Naive thymus-derived CD8-positive, alpha-beta T cell (primary cell): ENCODE measurements around the gene IL31. TPM values are rescaled to one million over a fixed set of nuclear protein-coding genes. Genes with fewer than 3 reads are reported as not detected.

Source experiments
- ATAC-seq, 2 donors: fragments of 150-1000 bp; cut with Tn5 transposase in 1 of 2; sonication (Bioruptor Pico), chemical (Tn5 transposase) in 1 of 2; 1 replicate in 1 of 2; 2 replicates in 1 of 2; pipeline ENCODE4 v1.10.0; 2021; ENCODE audit warnings: mild to moderate bottlenecking in 2 of 2, moderate library complexity in 2 of 2
- POLR2A ChIA-PET: fragments of 350-600 bp; sonication (Branson Sonifier 250); formaldehyde crosslinking; loops from one replicate; lab custom pipeline; 2021; ENCODE audit warnings: antibody characterized with exemption; lab: Charles Lee
- DNase-seq, 10 donors: peaks; one replicate each; pipeline versions ENCODE4 v3.0.0 to v3.0.0-alpha.2; 2020 to 2022
- H3K27ac Mint-ChIP-seq, 10 donors: one replicate each; pipeline ENCODE4 v1.8.0; 2020 to 2022; ENCODE audit warnings: mild to moderate bottlenecking in 10 of 10, mixed read lengths in 10 of 10, moderate library complexity in 4 of 10, inconsistent platforms in 1 of 10
- H3K27me3 Mint-ChIP-seq, 5 donors: one replicate each; pipeline ENCODE4 v1.8.0; 2021 to 2022; ENCODE audit warnings: mixed read lengths in 5 of 5
- H3K36me3 Mint-ChIP-seq, 3 donors: one replicate each; pipeline ENCODE4 v1.8.0; 2020 to 2022; ENCODE audit warnings: mixed read lengths in 3 of 3, mild to moderate bottlenecking in 2 of 3, inconsistent platforms in 1 of 3
- H3K4me1 Mint-ChIP-seq, 4 donors: one replicate each; pipeline ENCODE4 v1.8.0; 2021 to 2022; ENCODE audit warnings: mixed read lengths in 4 of 4
- H3K4me3 Mint-ChIP-seq, 10 donors: one replicate each; pipeline ENCODE4 v1.8.0; 2020 to 2022; ENCODE audit warnings: mild to moderate bottlenecking in 10 of 10, mixed read lengths in 10 of 10, moderate library complexity in 6 of 10, inconsistent platforms in 1 of 10
- H3K9me3 Mint-ChIP-seq, 9 donors: one replicate each; pipeline ENCODE4 v1.8.0; 2020 to 2022; ENCODE audit warnings: mixed read lengths in 9 of 9, mild to moderate bottlenecking in 3 of 9, inconsistent platforms in 1 of 9, moderate library complexity in 1 of 9
- polyA plus RNA-seq, 3 donors: library from polyadenylated mRNA; unstranded; fragments of 300-500 nt; fragmentation: Illumina TruSeq; gene quantifications; one replicate each; pipeline ENCODE4 v1.2.3, GENCODE V29; 2021
- total RNA-seq, 8 experiments: library from RNA in 2 of 8; stranded (reverse) in 2 of 8; gene quantifications; one replicate each; pipeline ENCODE4 v1.2.3 and lab custom pipeline; 2021 to 2026

The IL31 gene
- total RNA-seq (not detected), polyA plus RNA-seq (not detected), total RNA-seq (lab: John Stamatoyannopoulos, UW) (0 to 0.15 (median 0) reads per million in 6 experiments)

DNA sequence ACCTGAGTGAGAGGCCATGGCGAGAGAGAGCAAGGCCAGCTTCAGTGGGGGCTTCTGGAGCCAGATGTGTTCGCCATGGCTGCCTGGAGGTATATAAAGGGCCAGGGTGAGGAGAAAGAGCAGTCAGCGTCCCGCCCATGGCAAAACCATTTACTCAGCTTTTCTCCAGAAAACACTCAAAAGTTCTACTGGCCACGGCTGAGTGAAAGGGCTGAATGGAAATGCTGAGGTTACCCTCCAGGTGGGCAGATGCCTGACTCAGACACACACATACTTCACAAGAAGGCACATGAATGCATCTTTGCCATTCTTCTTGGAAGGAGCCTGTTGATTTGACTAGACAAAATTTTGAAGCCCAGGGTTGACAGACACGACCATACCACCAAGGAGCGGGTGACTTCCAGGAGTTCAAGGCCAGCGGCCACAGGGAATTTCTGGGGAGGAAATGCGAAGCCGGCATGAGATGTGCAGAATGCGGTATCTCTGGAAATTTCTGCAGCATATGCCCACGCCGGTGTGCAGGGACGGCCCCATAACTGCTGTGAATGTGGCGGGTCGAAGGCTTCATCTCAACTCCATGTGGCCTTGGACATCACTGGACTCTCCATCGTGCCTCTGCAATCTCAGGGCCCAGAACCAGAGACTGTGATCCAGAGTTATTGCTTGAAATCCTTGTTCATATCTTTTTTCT is at the start of gene IL31:
Gene IL31 (minus strand): TSS at position 67 of the 691 bp plus-strand sequence. CDS start 49 bp downstream, at position 18.
- H3K4me1 Mint-ChIP-seq, result no peaks in the 10 kb centered on the region
- no peak within 1 kb of the TSS for H3K27ac Mint-ChIP-seq
- H3K4me3 Mint-ChIP-seq, result no peak within 1 kb of the TSS
- no peak for ATAC-seq
- POLR2A ChIA-PET, result no interaction called here
- no peak for DNase-seq
- no peaks in the 10 kb centered on the region for H3K36me3 Mint-ChIP-seq
- no peaks in the 10 kb centered on the region for H3K9me3 Mint-ChIP-seq
- peaks cover 0 to 5% (median under 1%) of the 10 kb centered on the region in 5 donors for H3K27me3 Mint-ChIP-seq

DNA sequence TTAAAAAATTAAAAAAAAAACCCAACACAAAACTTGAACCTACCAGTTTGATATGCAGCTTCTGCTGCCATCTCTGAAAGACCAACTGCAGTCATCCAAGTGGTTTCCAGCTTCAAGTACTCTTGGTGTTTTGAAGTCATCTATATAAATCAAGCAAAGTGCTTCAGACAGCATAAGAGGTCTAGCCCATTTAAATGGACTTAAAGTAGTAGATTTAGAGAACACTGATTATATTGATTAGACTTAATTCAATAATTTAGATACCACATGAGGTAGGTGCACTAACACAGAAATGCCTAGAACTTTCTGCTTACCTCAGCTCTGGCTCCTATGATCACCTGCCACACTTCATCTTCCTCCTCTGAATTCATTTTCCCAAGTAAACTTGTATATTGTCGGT is 42.4 kb upstream of the IL31 start:
- no peak for DNase-seq
- ATAC-seq, result no peak
- H3K4me1 Mint-ChIP-seq, result peaks cover 2 to 17% (median 10%) of the 10 kb centered on the region in 4 donors
- H3K9me3 Mint-ChIP-seq, result no peaks in the 10 kb centered on the region
- H3K36me3 Mint-ChIP-seq, result peaks cover 0 to 96% (median 16%) of the 10 kb centered on the region in 3 donors
- H3K27me3 Mint-ChIP-seq, result no peaks in the 10 kb centered on the region
- H3K4me3 Mint-ChIP-seq, result no peak overlapping the region
- no peak overlapping the region for H3K27ac Mint-ChIP-seq
- POLR2A ChIA-PET, result no interaction called here

DNA sequence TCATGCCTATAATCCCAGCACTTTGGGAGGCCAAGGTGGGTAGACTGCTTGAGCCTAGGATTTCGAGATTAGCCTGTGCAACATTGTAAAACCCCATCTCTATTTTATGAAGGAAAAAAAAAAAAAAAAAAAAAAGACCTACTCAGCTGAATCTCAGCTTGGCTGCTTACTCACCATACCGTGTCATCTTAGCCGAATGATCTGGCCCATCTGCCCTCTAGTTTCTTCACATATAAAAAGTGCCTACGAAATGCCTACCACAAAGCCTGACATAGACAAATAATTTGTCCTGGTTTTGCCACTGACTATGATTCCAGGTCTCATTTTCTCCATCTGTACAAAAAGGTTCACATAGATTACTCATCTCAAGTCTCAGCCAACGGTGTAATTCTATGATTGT is 41.8 kb upstream of the IL31 start:
- DNase-seq (no peak), ATAC-seq (no peak)
- H3K27me3 Mint-ChIP-seq, result no peaks in the 10 kb centered on the region
- H3K9me3 Mint-ChIP-seq, result no peaks in the 10 kb centered on the region
- H3K36me3 Mint-ChIP-seq, result peaks cover 0 to 96% (median 15%) of the 10 kb centered on the region in 3 donors
- POLR2A ChIA-PET, result interaction anchor here (0.7 kb wide), 1 partner anchor 114 kb away, joined by 4 read pairs; no protein-coding TSS in a partner anchor
- peaks cover 2 to 10% (median 8%) of the 10 kb centered on the region in 4 donors for H3K4me1 Mint-ChIP-seq
- H3K4me3 Mint-ChIP-seq, result no peak overlapping the region
- no peak overlapping the region for H3K27ac Mint-ChIP-seq

DNA sequence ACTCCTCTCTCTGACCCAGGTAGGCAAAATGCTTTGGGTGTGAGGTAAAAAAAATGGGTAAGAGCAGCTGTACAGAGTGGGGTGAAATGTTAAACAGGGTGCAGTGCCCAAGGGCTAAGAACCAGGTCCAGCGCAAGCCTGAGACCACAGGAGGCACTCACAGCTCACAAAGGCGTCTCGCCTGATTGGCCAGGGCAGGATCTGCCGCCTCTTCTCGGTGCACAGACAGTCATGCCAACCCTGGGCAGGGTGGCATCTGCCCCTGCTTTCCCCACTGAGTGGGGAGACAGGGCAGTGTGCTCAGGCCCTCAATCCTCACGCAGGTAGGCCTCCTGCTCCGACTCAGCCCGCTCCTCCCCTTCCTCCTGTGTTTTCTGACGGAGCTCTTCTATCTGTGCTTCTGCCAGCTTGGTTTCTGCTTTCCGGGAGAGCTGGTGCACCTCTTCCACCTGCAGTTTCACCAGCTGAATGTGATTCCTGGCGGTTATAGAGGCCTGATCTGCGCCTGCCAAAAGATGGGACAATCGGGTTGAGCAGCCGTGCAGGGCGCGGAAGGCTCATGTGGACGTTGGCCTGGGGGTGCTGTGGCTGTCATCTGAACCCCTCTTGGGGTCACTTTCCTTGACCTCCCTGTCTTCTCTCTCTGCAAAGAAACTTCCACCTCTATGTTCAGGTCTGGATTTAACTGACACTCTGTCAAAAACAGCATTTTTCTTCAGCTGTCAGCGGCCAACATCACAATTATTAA is 34.2 kb upstream of the IL31 start:
- ATAC-seq, result no peak
- Mint-ChIP-seq H3K4me3 (no peak overlapping the region), H3K36me3 (peaks cover 0 to 48% (median 8%) of the 10 kb centered on the region in 3 donors), H3K9me3 (no peaks in the 10 kb centered on the region), H3K27me3 (peaks cover 0 to 5% (median 0%) of the 10 kb centered on the region in 5 donors), H3K27ac (peak overlapping the region in 5 of 10 donors; percentile 27 to 66 (median 58)), H3K4me1 (peaks cover 6 to 10% (median 9%) of the 10 kb centered on the region in 4 donors)
- no peak for DNase-seq
- POLR2A ChIA-PET, result interaction anchor here (1.1 kb wide), 1 partner anchor 14 kb away, joined by 3 read pairs; no protein-coding TSS in a partner anchor

DNA sequence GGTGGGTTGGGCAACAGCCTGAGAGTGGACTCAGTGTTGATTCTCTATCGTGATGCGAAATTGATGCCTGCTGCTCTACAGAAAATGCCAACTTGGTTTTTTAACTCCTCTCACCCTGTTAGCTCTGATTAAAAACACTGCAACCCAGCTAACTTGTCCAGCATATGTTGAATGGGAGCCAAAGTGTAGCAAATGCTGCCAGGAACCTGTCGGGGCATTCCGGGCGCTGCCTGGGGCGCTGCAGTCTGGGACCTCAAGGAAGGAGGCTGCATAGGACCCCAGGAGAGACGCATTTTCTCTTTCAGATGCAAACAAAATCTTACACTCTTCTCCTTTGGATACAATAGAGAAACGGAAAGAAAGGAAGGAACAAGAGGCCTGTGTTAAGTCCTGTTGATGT is 33.4 kb upstream of the IL31 start:
- peaks cover 0 to 42% (median 8%) of the 10 kb centered on the region in 3 donors for H3K36me3 Mint-ChIP-seq
- DNase-seq (no peak), ATAC-seq (no peak)
- peak overlapping the region in 1 of 10 donors; percentile 26 for H3K4me3 Mint-ChIP-seq
- H3K9me3 Mint-ChIP-seq, result no peaks in the 10 kb centered on the region
- peaks cover 9 to 16% (median 12%) of the 10 kb centered on the region in 4 donors for H3K4me1 Mint-ChIP-seq
- H3K27ac Mint-ChIP-seq, result peak overlapping the region in 5 of 10 donors; percentile 1 to 80 (median 45)
- peaks cover 0 to 5% (median 0%) of the 10 kb centered on the region in 5 donors for H3K27me3 Mint-ChIP-seq
- POLR2A ChIA-PET, result interaction anchor here (2.5 kb wide), 1 partner anchor 18 kb away, joined by 16 read pairs; the partner anchor contains the start of gene DIABLO

DNA sequence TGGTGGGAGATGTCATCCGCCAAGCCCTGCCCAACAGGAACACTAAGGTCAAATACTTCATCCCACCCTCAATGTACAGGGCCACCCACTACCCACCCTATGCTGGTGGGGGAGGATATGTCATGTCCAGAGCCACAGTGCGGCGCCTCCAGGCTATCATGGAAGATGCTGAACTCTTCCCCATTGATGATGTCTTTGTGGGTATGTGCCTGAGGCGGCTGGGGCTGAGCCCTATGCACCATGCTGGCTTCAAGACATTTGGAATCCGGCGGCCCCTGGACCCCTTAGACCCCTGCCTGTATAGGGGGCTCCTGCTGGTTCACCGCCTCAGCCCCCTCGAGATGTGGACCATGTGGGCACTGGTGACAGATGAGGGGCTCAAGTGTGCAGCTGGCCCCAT is 33.0 kb upstream of the IL31 start:
- Mint-ChIP-seq H3K27me3 (peaks cover 0 to 5% (median 0%) of the 10 kb centered on the region in 5 donors), H3K4me3 (peak overlapping the region in 2 of 10 donors; percentile 6 to 18), H3K4me1 (peaks cover 9 to 17% (median 12%) of the 10 kb centered on the region in 4 donors), H3K9me3 (no peaks in the 10 kb centered on the region), H3K27ac (peak overlapping the region in 2 of 10 donors; percentile 36 to 84), H3K36me3 (peaks cover 0 to 38% (median 8%) of the 10 kb centered on the region in 3 donors)
- DNase-seq, result no peak
- ATAC-seq, result no peak
- POLR2A ChIA-PET, result interaction anchor here (0.5 to 2.5 kb wide), 2 partner anchors 18 to 27 kb away, joined by 3 to 16 read pairs; partner anchors contain the start of gene DIABLO

DNA sequence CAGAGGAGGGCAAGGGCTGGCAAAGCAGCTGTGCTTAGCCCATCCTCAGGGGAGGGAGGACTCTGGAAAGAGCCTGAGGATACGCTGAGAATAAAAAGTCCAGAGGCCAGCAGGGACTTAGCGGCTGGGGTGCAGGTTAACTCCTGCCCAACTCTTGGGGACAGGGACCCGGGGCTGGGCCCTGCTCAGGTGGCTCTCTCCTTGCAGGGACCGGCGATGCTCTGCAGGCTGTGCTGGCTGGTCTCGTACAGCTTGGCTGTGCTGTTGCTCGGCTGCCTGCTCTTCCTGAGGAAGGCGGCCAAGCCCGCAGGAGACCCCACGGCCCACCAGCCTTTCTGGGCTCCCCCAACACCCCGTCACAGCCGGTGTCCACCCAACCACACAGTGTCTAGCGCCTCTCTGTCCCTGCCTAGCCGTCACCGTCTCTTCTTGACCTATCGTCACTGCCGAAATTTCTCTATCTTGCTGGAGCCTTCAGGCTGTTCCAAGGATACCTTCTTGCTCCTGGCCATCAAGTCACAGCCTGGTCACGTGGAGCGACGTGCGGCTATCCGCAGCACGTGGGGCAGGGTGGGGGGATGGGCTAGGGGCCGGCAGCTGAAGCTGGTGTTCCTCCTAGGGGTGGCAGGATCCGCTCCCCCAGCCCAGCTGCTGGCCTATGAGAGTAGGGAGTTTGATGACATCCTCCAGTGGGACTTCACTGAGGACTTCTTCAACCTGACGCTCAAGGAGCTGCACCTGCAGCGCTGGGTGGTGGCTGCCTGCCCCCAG is 32.3 kb upstream of the IL31 start:
- H3K9me3 Mint-ChIP-seq, result no peaks in the 10 kb centered on the region
- peak overlapping the region in 3 of 10 donors; percentile 6 to 60 (median 18) for H3K4me3 Mint-ChIP-seq
- peaks cover 0 to 32% (median 8%) of the 10 kb centered on the region in 3 donors for H3K36me3 Mint-ChIP-seq
- ATAC-seq (no peak), DNase-seq (no peak)
- POLR2A ChIA-PET, result interaction anchor here (0.5 to 2.5 kb wide), 2 partner anchors 19 to 27 kb away, joined by 3 to 16 read pairs; partner anchors contain the start of gene DIABLO
- H3K27me3 Mint-ChIP-seq, result peaks cover 0 to 8% (median 0%) of the 10 kb centered on the region in 5 donors
- peak overlapping the region in 4 of 10 donors; percentile 36 to 84 (median 48) for H3K27ac Mint-ChIP-seq
- H3K4me1 Mint-ChIP-seq, result peaks cover 9 to 17% (median 12%) of the 10 kb centered on the region in 4 donors

DNA sequence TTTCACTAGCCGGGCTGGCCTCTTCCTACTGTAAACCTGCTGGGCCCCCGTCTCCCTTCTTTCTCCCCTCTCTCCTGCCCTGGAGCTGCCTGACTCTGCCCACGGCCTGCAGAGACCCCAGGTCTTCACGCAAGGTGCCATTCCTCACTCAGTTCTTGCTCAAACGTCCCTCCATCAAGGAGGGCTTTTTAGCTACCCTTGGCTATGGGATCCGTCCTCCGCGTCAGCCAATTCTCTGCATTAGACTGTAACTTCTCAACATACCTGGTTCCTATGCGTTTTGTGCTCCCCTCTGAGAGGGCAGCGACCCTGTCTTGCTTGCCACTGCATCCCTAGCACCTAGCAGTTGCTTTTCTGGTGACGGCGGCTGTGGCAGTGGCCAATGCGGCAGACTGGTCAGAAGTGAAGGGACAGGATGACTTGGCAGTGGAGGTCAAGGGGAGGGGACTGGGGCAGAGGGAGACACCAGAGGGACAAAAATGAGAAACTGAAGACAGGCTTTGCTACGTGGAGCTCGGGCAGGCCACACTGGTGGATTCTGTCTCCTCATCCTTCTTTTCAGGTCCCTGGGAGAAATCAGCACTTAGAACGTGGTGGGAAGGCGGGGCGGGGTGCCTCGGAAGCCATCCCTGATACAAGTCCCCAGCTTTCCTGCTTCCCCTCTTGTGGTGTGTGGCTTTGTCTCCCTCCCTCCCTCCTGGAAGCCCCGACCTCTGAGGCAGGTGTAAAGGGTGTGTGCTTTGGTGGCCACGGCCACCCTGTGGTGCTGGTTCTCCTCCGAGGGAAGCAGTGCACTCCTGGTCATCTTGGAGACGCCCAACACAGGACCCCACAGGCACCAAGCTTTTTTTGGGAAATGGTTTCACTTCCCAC is 31.3 kb upstream of the IL31 start:
- no peak for ATAC-seq
- H3K36me3 Mint-ChIP-seq, result peaks cover 0 to 26% (median 4%) of the 10 kb centered on the region in 3 donors
- POLR2A ChIA-PET, result interaction anchor here (0.6 to 2.5 kb wide), 6 partner anchors 17 to 294 kb away, joined by 3 to 16 read pairs (median 3); partner anchors contain the start of genes DIABLO and LRRC43
- no peaks in the 10 kb centered on the region for H3K9me3 Mint-ChIP-seq
- H3K4me1 Mint-ChIP-seq, result peaks cover 9 to 17% (median 12%) of the 10 kb centered on the region in 4 donors
- H3K4me3 Mint-ChIP-seq, result peak overlapping the region; percentile 61 to 90 (median 80)
- no peak for DNase-seq
- H3K27me3 Mint-ChIP-seq, result peaks cover 0 to 11% (median 0%) of the 10 kb centered on the region in 5 donors
- H3K27ac Mint-ChIP-seq, result peak overlapping the region in 7 of 10 donors; percentile 38 to 88 (median 81)

DNA sequence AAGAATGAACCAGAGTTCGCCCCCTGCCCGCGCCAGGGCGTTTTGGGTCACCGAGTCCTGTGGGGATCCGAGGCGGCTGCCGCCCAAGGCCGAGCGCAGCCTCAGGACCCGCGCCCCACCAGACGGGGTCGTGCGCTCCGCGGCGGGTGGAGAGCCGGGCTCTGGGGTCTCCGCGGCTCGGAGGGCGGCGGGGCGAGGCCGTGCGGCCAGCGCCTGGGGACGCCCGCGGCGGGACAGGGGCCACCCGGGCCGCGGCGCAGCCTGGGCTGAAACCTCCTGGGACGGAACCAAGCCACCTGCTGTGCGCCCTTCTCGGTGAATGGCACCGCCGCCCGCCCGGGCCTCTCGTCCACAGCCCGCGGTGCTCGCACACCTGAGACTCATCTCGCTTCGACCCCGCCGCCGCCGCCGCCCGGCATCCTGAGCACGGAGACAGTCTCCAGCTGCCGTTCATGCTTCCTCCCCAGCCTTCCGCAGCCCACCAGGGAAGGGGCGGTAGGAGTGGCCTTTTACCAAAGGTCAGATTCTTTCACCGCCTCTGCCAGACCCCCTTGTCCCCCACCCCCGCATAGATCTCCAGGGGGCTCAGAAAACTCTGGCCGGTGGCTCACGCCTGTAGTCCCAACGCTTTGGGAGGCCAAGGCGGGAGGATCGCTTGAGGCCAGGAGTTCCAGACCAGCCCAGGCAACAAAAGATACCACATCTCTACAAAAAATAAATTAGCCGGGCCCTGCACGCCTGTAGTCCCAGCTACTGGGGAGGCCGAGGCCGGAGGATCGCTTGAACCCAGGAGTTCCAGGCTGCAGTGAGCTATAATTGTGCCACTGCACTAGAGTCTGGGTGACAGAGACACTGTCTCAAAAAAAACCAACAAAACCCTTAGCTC is 30.4 kb upstream of the IL31 start:
- H3K4me1 Mint-ChIP-seq, result peaks cover 10 to 17% (median 13%) of the 10 kb centered on the region in 4 donors
- H3K36me3 Mint-ChIP-seq, result peaks cover 0 to 17% (median 4%) of the 10 kb centered on the region in 3 donors
- peak overlapping the region in 3 of 10 donors; percentile 27 to 86 (median 62) for H3K27ac Mint-ChIP-seq
- DNase-seq, result peak in 3 of 10 donors; percentile 9 to 21 (median 17)
- no peaks in the 10 kb centered on the region for H3K9me3 Mint-ChIP-seq
- peak; percentile 30 to 33 for ATAC-seq
- POLR2A ChIA-PET, result interaction anchor here (0.6 to 1.8 kb wide), 7 partner anchors 13 to 294 kb away, joined by 3 to 8 read pairs (median 3); partner anchors contain the start of genes DIABLO and LRRC43
- peaks cover 0 to 20% (median 0%) of the 10 kb centered on the region in 5 donors for H3K27me3 Mint-ChIP-seq
- peak overlapping the region; percentile 61 to 90 (median 80) for H3K4me3 Mint-ChIP-seq
